OCI-LY1 (cell line): Measurements from ENCODE around the gene CCDC50.

Experiments used
- H2AFZ ChIP-seq: fragments of 200-600 bp; sonication (generic), shearing (Covaris generic); 2 replicates; pipeline ENCODE4 v1.6.0; 2014; ENCODE audit warnings: antibody characterized with exemption, mild to moderate bottlenecking, low read length
- H3F3A ChIP-seq: fragments of 200-600 bp; sonication (generic), shearing (Covaris generic); 2 replicates; pipeline ENCODE4 v1.6.0; 2014; ENCODE audit warnings: mild to moderate bottlenecking, antibody characterized with exemption, low read length, moderate library complexity; ENCODE audit not compliant: insufficient read depth
- H3K27ac ChIP-seq: fragments of 200-600 bp; sonication (generic); 2 replicates; pipeline ENCODE4 v1.5.1; 2014; ENCODE audit warnings: low read length, mixed run types, mild to moderate bottlenecking, low read depth; ENCODE audit not compliant: poor library complexity, severe bottlenecking
- H3K27me3 ChIP-seq: fragments of 200-600 bp; sonication (generic); 2 replicates; pipeline ENCODE4 v1.6.0; 2014; ENCODE audit warnings: antibody characterized with exemption, mild to moderate bottlenecking, low read length, moderate library complexity; ENCODE audit not compliant: insufficient read depth
- H3K36me3 ChIP-seq: fragments of 200-600 bp; sonication (generic); 2 replicates; pipeline ENCODE4 v1.6.1; 2014; ENCODE audit warnings: mild to moderate bottlenecking, antibody characterized with exemption, low read length, moderate library complexity, mixed read lengths; ENCODE audit not compliant: insufficient read depth
- H3K4me1 ChIP-seq: fragments of 200-600 bp; sonication (generic); 2 replicates; pipeline ENCODE4 v1.5.1; 2014; ENCODE audit warnings: mild to moderate bottlenecking, low read length, moderate library complexity; ENCODE audit not compliant: insufficient read depth, severe bottlenecking
- H3K4me2 ChIP-seq: fragments of 200-600 bp; sonication (generic), shearing (Covaris generic); 2 replicates; pipeline ENCODE4 v1.6.1; 2014; ENCODE audit warnings: low read length
- H3K4me3 ChIP-seq: fragments of 200-600 bp; sonication (generic); 2 replicates; pipeline ENCODE4 v1.5.1; 2014; ENCODE audit warnings: low read length, low read depth, mild to moderate bottlenecking, mixed read lengths; ENCODE audit not compliant: poor library complexity, severe bottlenecking
- H3K79me2 ChIP-seq: fragments of 200-600 bp; shearing (Covaris generic); 2 replicates; pipeline ENCODE4 v1.6.1; 2016; ENCODE audit warnings: mixed run types, low read length, mixed read lengths; ENCODE audit not compliant: insufficient read depth
- H3K9ac ChIP-seq: fragments of 200-600 bp; sonication (generic), shearing (Covaris generic); 2 replicates; pipeline ENCODE4 v1.6.1; 2014; ENCODE audit warnings: mild to moderate bottlenecking, low read length, mixed read lengths
- H3K9me2 ChIP-seq: fragments of 200-600 bp; sonication (generic), shearing (Covaris generic); 2 replicates; pipeline ENCODE4 v1.6.1; 2014; ENCODE audit warnings: low read depth, mild to moderate bottlenecking, low read length, mixed read lengths
- H3K9me3 ChIP-seq: fragments of 200-600 bp; shearing (Covaris generic); 2 replicates; pipeline ENCODE4 v1.6.1; 2014; ENCODE audit warnings: low read length, mixed read lengths
- H4K20me1 ChIP-seq: fragments of 200-600 bp; sonication (generic), shearing (Covaris generic); 2 replicates; pipeline ENCODE4 v1.6.0; 2016; ENCODE audit warnings: mild to moderate bottlenecking, low read length; ENCODE audit not compliant: insufficient read depth
- EZH2 ChIP-seq: fragments of 200-600 bp; sonication (generic), shearing (Covaris generic); IDR thresholded peaks from 2 replicates; pipeline ENCODE4 v1.8.0; 2017; ENCODE audit warnings: borderline replicate concordance, mixed run types, mild to moderate bottlenecking, antibody characterized with exemption, low read length, moderate library complexity, mixed read lengths
- TF ChIP-seq, protein P1 (sequence below): fragments of 200-600 bp; sonication (generic), shearing (Covaris generic); IDR thresholded peaks from 2 replicates; pipeline ENCODE4 v1.5.1; 2017; ENCODE audit warnings: mild to moderate bottlenecking, antibody characterized with exemption, low read length, moderate library complexity, mixed read lengths

Gene CCDC50

DNA sequence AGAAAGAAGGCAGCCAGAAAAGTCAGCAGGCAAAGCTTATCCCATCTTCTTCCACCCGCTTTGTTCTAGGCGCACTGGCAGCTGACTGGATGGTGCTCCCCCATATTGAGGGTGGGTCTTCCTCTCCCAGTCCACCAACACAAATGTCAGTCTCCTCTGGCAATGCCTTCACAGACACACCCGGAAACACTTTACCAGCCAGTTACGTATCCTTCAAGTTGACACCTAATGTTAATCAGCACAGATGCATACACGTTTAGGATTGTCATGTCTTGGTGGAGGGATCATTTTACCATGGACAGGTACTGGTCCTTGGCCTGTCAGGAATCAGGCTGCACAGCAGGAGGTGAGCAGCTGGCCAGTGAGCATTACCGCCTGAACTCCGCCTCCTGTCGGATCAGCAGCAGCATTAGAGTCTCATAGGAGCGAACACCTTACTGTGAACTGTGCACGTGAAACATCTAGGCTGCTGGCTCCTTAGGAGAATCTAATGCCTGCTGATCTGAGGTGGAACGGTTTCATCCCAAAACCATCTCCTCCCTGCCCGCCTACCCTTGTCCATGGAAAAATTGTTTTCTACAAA, 72.7 kb downstream of the CCDC50 start:
- H3K36me3 ChIP-seq = no peaks in the 10 kb centered on the region
- no peak overlapping the region for H2AFZ ChIP-seq
- no peaks in the 10 kb centered on the region for H3K4me1 ChIP-seq
- TF ChIP-seq EZH2 = no peak
- TF ChIP-seq, protein P1, sequence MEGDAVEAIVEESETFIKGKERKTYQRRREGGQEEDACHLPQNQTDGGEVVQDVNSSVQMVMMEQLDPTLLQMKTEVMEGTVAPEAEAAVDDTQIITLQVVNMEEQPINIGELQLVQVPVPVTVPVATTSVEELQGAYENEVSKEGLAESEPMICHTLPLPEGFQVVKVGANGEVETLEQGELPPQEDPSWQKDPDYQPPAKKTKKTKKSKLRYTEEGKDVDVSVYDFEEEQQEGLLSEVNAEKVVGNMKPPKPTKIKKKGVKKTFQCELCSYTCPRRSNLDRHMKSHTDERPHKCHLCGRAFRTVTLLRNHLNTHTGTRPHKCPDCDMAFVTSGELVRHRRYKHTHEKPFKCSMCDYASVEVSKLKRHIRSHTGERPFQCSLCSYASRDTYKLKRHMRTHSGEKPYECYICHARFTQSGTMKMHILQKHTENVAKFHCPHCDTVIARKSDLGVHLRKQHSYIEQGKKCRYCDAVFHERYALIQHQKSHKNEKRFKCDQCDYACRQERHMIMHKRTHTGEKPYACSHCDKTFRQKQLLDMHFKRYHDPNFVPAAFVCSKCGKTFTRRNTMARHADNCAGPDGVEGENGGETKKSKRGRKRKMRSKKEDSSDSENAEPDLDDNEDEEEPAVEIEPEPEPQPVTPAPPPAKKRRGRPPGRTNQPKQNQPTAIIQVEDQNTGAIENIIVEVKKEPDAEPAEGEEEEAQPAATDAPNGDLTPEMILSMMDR = no peak
- H3K4me3 ChIP-seq = no peak overlapping the region
- H3K79me2 ChIP-seq = no peaks in the 10 kb centered on the region
- no peak overlapping the region for H3K4me2 ChIP-seq
- no peak overlapping the region for H3K27ac ChIP-seq
- no peaks in the 10 kb centered on the region for H3K27me3 ChIP-seq
- H4K20me1 ChIP-seq = no peaks in the 10 kb centered on the region
- no peak overlapping the region for H3K9ac ChIP-seq
- no peaks in the 10 kb centered on the region for H3K9me3 ChIP-seq
- H3K9me2 ChIP-seq = no peaks in the 10 kb centered on the region
- no peaks in the 10 kb centered on the region for H3F3A ChIP-seq

DNA sequence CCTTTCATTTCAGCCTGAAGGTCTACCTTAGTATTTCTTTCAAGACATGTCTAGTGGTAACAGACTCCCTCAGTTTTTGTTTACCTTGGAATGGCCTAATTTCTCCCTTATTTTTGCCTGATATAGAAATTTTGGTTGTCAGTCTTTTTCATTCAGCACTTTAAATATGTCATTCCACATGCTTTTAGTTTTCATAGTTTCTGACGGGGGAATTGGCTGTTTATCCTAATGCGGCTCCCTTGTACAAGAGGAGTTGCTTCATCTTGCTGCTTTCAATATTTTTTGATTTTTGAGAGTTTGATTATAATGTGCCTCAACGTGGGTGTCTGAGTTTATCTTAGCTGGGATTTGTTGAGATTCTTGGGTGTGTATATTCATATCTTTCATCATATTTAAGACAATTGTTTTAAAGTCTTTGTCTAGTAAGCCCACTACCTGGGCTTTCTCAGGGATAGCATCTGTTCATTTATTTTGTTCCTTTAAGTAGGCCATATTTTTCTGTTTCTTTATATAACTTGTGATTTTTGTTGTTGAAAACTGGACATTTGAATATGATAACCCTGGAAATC, 80.7 kb downstream of the CCDC50 start:
- Histone ChIP-seq H3K27ac (no peak overlapping the region), H3K4me1 (no peaks in the 10 kb centered on the region), H3K4me2 (no peak overlapping the region), H3K9ac (no peak overlapping the region), H4K20me1 (no peaks in the 10 kb centered on the region), H3K4me3 (no peak overlapping the region), H3K9me2 (no peaks in the 10 kb centered on the region), H3K27me3 (no peaks in the 10 kb centered on the region), H3F3A (no peaks in the 10 kb centered on the region), H3K79me2 (no peaks in the 10 kb centered on the region), H3K9me3 (no peaks in the 10 kb centered on the region), H2AFZ (no peak overlapping the region), H3K36me3 (no peaks in the 10 kb centered on the region)
- TF ChIP-seq, protein P1 = no peak
- TF ChIP-seq EZH2 = no peak

GRCh38 chr3:191412759-191413158, 83.6 kb downstream of the CCDC50 start:
- no peak overlapping the region for H2AFZ ChIP-seq
- no peak overlapping the region for H3K4me2 ChIP-seq
- H3K4me3 ChIP-seq = no peak overlapping the region
- no peaks in the 10 kb centered on the region for H3K36me3 ChIP-seq
- no peaks in the 10 kb centered on the region for H3K79me2 ChIP-seq
- H4K20me1 ChIP-seq = no peaks in the 10 kb centered on the region
- H3K9me3 ChIP-seq = no peaks in the 10 kb centered on the region
- no peaks in the 10 kb centered on the region for H3F3A ChIP-seq
- no peaks in the 10 kb centered on the region for H3K9me2 ChIP-seq
- no peak overlapping the region for H3K9ac ChIP-seq
- no peaks in the 10 kb centered on the region for H3K27me3 ChIP-seq
- H3K4me1 ChIP-seq = no peaks in the 10 kb centered on the region
- no peak for TF ChIP-seq EZH2
- TF ChIP-seq, protein P1 = no peak
- H3K27ac ChIP-seq = no peak overlapping the region
